Smooth muscle cell (in vitro differentiated cells): ENCODE measurements around the gene BPIFA2. TPM values are rescaled to one million over a fixed set of nuclear protein-coding genes. Genes with fewer than 3 reads are reported as not detected.

Source experiments
- DNase-seq: peaks from one replicate; lab custom pipeline; 2025; ENCODE audit not compliant: unreplicated experiment; lab: John Stamatoyannopoulos, UW
- H2AFZ ChIP-seq: fragments of 200-600 bp; sonication (generic); 2 replicates; pipeline ENCODE4 v1.6.0; 2016; ENCODE audit warnings: antibody characterized with exemption, low read depth, mild to moderate bottlenecking
- H3F3A ChIP-seq: fragments of 200-600 bp; sonication (generic); 2 replicates; pipeline ENCODE4 v1.6.0; 2017; ENCODE audit warnings: antibody characterized with exemption, low read depth
- H3K27ac ChIP-seq: fragments of 200-600 bp; sonication (generic); 2 replicates; pipeline ENCODE4 v1.5.1; 2016; ENCODE audit warnings: low read depth, mild to moderate bottlenecking
- H3K27me3 ChIP-seq: fragments of 200-600 bp; sonication (generic); 2 replicates; pipeline ENCODE4 v1.6.1; 2016; ENCODE audit warnings: low read depth, mild to moderate bottlenecking
- H3K36me3 ChIP-seq: fragments of 200-600 bp; sonication (generic); 2 replicates; pipeline ENCODE4 v1.5.1; 2016; ENCODE audit warnings: low read depth
- H3K4me1 ChIP-seq: fragments of 200-600 bp; sonication (generic); 2 replicates; pipeline ENCODE4 v1.5.1; 2016; ENCODE audit warnings: low read depth
- H3K4me2 ChIP-seq: fragments of 200-600 bp; sonication (generic); 2 replicates; pipeline ENCODE4 v1.6.0; 2016; ENCODE audit warnings: mild to moderate bottlenecking
- H3K4me3 ChIP-seq: fragments of 200-600 bp; sonication (generic); 2 replicates; pipeline ENCODE4 v1.5.1; 2016; ENCODE audit warnings: mild to moderate bottlenecking
- H3K79me2 ChIP-seq: fragments of 200-600 bp; sonication (generic); 2 replicates; pipeline ENCODE4 v1.6.0; 2016; ENCODE audit warnings: low read depth, mild to moderate bottlenecking
- H3K9ac ChIP-seq: fragments of 200-600 bp; sonication (generic); 2 replicates; pipeline ENCODE4 v1.6.0; 2016; ENCODE audit warnings: low read depth
- H3K9me3 ChIP-seq: fragments of 200-600 bp; sonication (generic); replicated peaks from 2 replicates; pipeline ENCODE4 v1.5.1; 2016; ENCODE audit warnings: low read depth
- H4K20me1 ChIP-seq: fragments of 200-600 bp; sonication (generic); 2 replicates; pipeline ENCODE4 v1.6.0; 2016; ENCODE audit warnings: low read depth
- CTCF ChIP-seq: fragments of 200-600 bp; sonication (generic); IDR thresholded peaks from 2 replicates; pipeline ENCODE4 v1.5.1; 2017; ENCODE audit warnings: borderline replicate concordance, mild to moderate bottlenecking, antibody characterized with exemption; ENCODE audit not compliant: insufficient read depth, poor library complexity, severe bottlenecking
- WGBS: methylation state at CpG from one replicate; pipeline ENCODE4 v1.1.7; 2016; ENCODE audit warnings: low lambda C conversion rate; 5-methylcytosine and 5-hydroxymethylcytosine counted together
- polyA plus RNA-seq: library from polyadenylated mRNA; unstranded; fragments of >200 nt; fragmentation: Nextera tagmentation; extraction: Ambion mirVana; gene quantifications from 2 replicates; pipeline ENCODE4 v1.2.1, GENCODE V29; 2016
- total RNA-seq: library from RNA; depleted of rRNA; stranded (reverse); fragments of >200 nt; gene quantifications from 2 replicates; pipeline ENCODE4 v1.2.3, GENCODE V29; 2014

The BPIFA2 gene
- total and polyA plus RNA-seq, 2 experiments from 2014 or later, result not detected

GRCh38 chr20:33199026-33199425, 31.1 kb downstream of the BPIFA2 start:
- H3K4me2 ChIP-seq, result no peak overlapping the region
- no peaks in the 10 kb centered on the region for H3K79me2 ChIP-seq
- H4K20me1 ChIP-seq, result no peaks in the 10 kb centered on the region
- no peak overlapping the region for H3K27ac ChIP-seq
- no peaks in the 10 kb centered on the region for H3K9me3 ChIP-seq
- DNase-seq, result no peak
- 86% methylated on average over 3 of the region's 3 CpGs for WGBS
- no peak overlapping the region for H3K9ac ChIP-seq
- no peaks in the 10 kb centered on the region for H3F3A ChIP-seq
- peaks cover 42% of the 10 kb centered on the region for H3K27me3 ChIP-seq
- no peak overlapping the region for H2AFZ ChIP-seq
- TF ChIP-seq CTCF, result no peak
- no peak overlapping the region for H3K4me3 ChIP-seq
- no peaks in the 10 kb centered on the region for H3K36me3 ChIP-seq
- H3K4me1 ChIP-seq, result no peaks in the 10 kb centered on the region

GRCh38 chr20:33202451-33202850, 34.5 kb downstream of the BPIFA2 start:
- H3K27me3 ChIP-seq, result peaks cover 56% of the 10 kb centered on the region
- WGBS, result 79% methylated on average over 4 of the region's 4 CpGs
- no peaks in the 10 kb centered on the region for H3K9me3 ChIP-seq
- no peak overlapping the region for H3K4me2 ChIP-seq
- H3K9ac ChIP-seq, result no peak overlapping the region
- TF ChIP-seq CTCF, result no peak
- no peak for DNase-seq
- H3F3A ChIP-seq, result no peaks in the 10 kb centered on the region
- no peak overlapping the region for H3K27ac ChIP-seq
- no peaks in the 10 kb centered on the region for H4K20me1 ChIP-seq
- no peak overlapping the region for H3K4me3 ChIP-seq
- H3K79me2 ChIP-seq, result no peaks in the 10 kb centered on the region
- no peaks in the 10 kb centered on the region for H3K4me1 ChIP-seq
- H2AFZ ChIP-seq, result no peak overlapping the region
- H3K36me3 ChIP-seq, result no peaks in the 10 kb centered on the region

- no peak overlapping the region for H3K9ac ChIP-seq
- no peak overlapping the region for H3K27ac ChIP-seq
- no peaks in the 10 kb centered on the region for H3F3A ChIP-seq
- no peaks in the 10 kb centered on the region for H4K20me1 ChIP-seq
- H3K4me2 ChIP-seq, result no peak overlapping the region
- H3K4me3 ChIP-seq, result no peak overlapping the region
- H3K27me3 ChIP-seq, result peaks cover 56% of the 10 kb centered on the region
- WGBS, result 85% methylated on average over 3 of the region's 3 CpGs
- no peaks in the 10 kb centered on the region for H3K79me2 ChIP-seq
- no peaks in the 10 kb centered on the region for H3K4me1 ChIP-seq
- H2AFZ ChIP-seq, result no peak overlapping the region
- no peaks in the 10 kb centered on the region for H3K9me3 ChIP-seq
- no peak for TF ChIP-seq CTCF
- DNase-seq, result no peak
- H3K36me3 ChIP-seq, result no peaks in the 10 kb centered on the region
These were observed 35.5 kb downstream of the BPIFA2 start for GRCh38 chr20:33203444-33203843.

GRCh38 chr20:33209789-33210188, 41.8 kb downstream of the BPIFA2 start:
- H3K9ac ChIP-seq, result no peak overlapping the region
- no peak for TF ChIP-seq CTCF
- WGBS, result 6% methylated on average over 13 of the region's 13 CpGs
- DNase-seq, result peak; percentile 24
- no peak overlapping the region for H3K27ac ChIP-seq
- H2AFZ ChIP-seq, result no peak overlapping the region
- no peak overlapping the region for H3K4me3 ChIP-seq
- no peaks in the 10 kb centered on the region for H4K20me1 ChIP-seq
- no peak overlapping the region for H3K4me2 ChIP-seq
- no peaks in the 10 kb centered on the region for H3F3A ChIP-seq
- no peaks in the 10 kb centered on the region for H3K36me3 ChIP-seq
- no peaks in the 10 kb centered on the region for H3K9me3 ChIP-seq
- peaks cover 49% of the 10 kb centered on the region for H3K27me3 ChIP-seq
- no peaks in the 10 kb centered on the region for H3K4me1 ChIP-seq
- H3K79me2 ChIP-seq, result no peaks in the 10 kb centered on the region
